HepG2 (cell line): Measurements from ENCODE around the gene UROD. TPM values are rescaled to one million over a fixed set of nuclear protein-coding genes. Genes with fewer than 3 reads are reported as not detected.

Experiments
- ATM ChIP-seq: fragments of 450-650 bp; IDR thresholded peaks from 2 replicates; pipeline ENCODE4 v1.7.1; 2017; ENCODE audit warnings: mild to moderate bottlenecking, borderline replicate concordance
- GATAD2A ChIP-seq: IDR thresholded peaks from 2 replicates; pipeline ENCODE4 v1.6.1; 2016
- KDM2A ChIP-seq: sonication (generic); formaldehyde crosslinking; IDR thresholded peaks from 2 replicates; pipeline ENCODE4 v1.4.0; 2020; ENCODE audit warnings: low read depth, missing genetic modification reagents, borderline replicate concordance
- KDM5B ChIP-seq: sonication (generic); formaldehyde crosslinking; IDR thresholded peaks from 2 replicates; pipeline ENCODE4 v1.4.0; 2020; ENCODE audit warnings: missing genetic modification reagents, mild to moderate bottlenecking, borderline replicate concordance
- PHF5A ChIP-seq: IDR thresholded peaks from one replicate; pipeline ENCODE4 v1.6.1; 2018; ENCODE audit warnings: low read depth, missing genetic modification reagents; ENCODE audit not compliant: unreplicated experiment
- SIX4 ChIP-seq: sonication (generic); formaldehyde crosslinking; IDR thresholded peaks from 2 replicates; pipeline ENCODE4 v1.4.0; 2020; ENCODE audit warnings: missing genetic modification reagents
- SP4 ChIP-seq: sonication (generic); formaldehyde crosslinking; IDR thresholded peaks from 2 replicates; pipeline ENCODE4 v1.8.1; 2023; ENCODE audit warnings: mild to moderate bottlenecking, missing genetic modification reagents
- SRF ChIP-seq: IDR thresholded peaks from 2 replicates; pipeline ENCODE4 v1.6.1; 2011; ENCODE audit warnings: mild to moderate bottlenecking, low read depth, low read length, moderate library complexity
- SRSF1 ChIP-seq: fragments of 200-400 bp; formaldehyde crosslinking; optimal IDR thresholded peaks from 2 replicates; pipeline ENCODE3; 2017; ENCODE audit warnings: mild to moderate bottlenecking, low read depth, low read length, moderate library complexity
- TBX2 ChIP-seq: sonication (generic); formaldehyde crosslinking; IDR thresholded peaks from 2 replicates; pipeline ENCODE4 v1.5.0; 2020; ENCODE audit warnings: missing genetic modification reagents, mild to moderate bottlenecking, borderline replicate concordance
- TFDP1 ChIP-seq: IDR thresholded peaks from 2 replicates; pipeline ENCODE4 v1.6.1; 2016; ENCODE audit warnings: missing compliant biosample characterization, missing genetic modification reagents, borderline replicate concordance
- THYN1 ChIP-seq: sonication (generic); formaldehyde crosslinking; IDR thresholded peaks from 2 replicates; pipeline ENCODE4 v1.8.1; 2023; ENCODE audit warnings: low read depth, mild to moderate bottlenecking, moderate library complexity, missing genetic modification reagents, borderline replicate concordance
- UBTF ChIP-seq: sonication (generic); formaldehyde crosslinking; IDR thresholded peaks from 2 replicates; pipeline ENCODE4 v1.4.0; 2020; ENCODE audit warnings: mild to moderate bottlenecking, missing genetic modification reagents
- ZBTB43 ChIP-seq: sonication (generic); formaldehyde crosslinking; conservative IDR thresholded peaks from 2 replicates; pipeline ENCODE4 v1.4.0; 2020; ENCODE audit warnings: missing genetic modification reagents
- ZNF549 ChIP-seq: sonication (generic); formaldehyde crosslinking; IDR thresholded peaks from 2 replicates; pipeline ENCODE4 v1.5.0; 2020; ENCODE audit warnings: missing genetic modification reagents
- ZNF562 ChIP-seq: sonication (generic); formaldehyde crosslinking; IDR thresholded peaks from 2 replicates; pipeline ENCODE4 v1.8.0; 2022; ENCODE audit warnings: missing genetic modification reagents, borderline replicate concordance
- ZNF615 ChIP-seq: sonication (generic); formaldehyde crosslinking; IDR thresholded peaks from 2 replicates; pipeline ENCODE4 v1.5.0; 2020; ENCODE audit warnings: mild to moderate bottlenecking, missing genetic modification reagents, borderline replicate concordance
- ZNF652 ChIP-seq: IDR thresholded peaks from 2 replicates; pipeline ENCODE4 v1.6.1; 2016; ENCODE audit warnings: low read depth, borderline replicate concordance
- ZNF687 ChIP-seq: sonication (generic); formaldehyde crosslinking; IDR thresholded peaks from 2 replicates; pipeline ENCODE4 v1.5.1; 2020; ENCODE audit warnings: mild to moderate bottlenecking, missing genetic modification reagents, moderate library complexity
- ZNF75D ChIP-seq: sonication (generic); formaldehyde crosslinking; IDR thresholded peaks from 2 replicates; pipeline ENCODE4 v1.8.1; 2023; ENCODE audit warnings: missing genetic modification reagents, mild to moderate bottlenecking, borderline replicate concordance
- ZSCAN9 ChIP-seq: IDR thresholded peaks from 2 replicates; pipeline ENCODE4 v1.6.1; 2016; ENCODE audit warnings: borderline replicate concordance
- polyA plus RNA-seq, 8 experiments: library from polyadenylated mRNA; depleted of rRNA in 3 of 8; stranded (reverse) in 7 of 8; unstranded in 1 of 8; fragments of >200 nt; fragmentation: Illumina TruSeq in 4 of 8; extraction: Trizol in 4 of 8; gene quantifications; 2 replicates each; pipeline versions ENCODE4 v1.2.1 to v1.2.3, GENCODE V29; 2011 to 2016; ENCODE audit warnings: low read depth in 4 of 8, missing spikeins in 1 of 8, mixed read lengths in 1 of 8; ENCODE audit not compliant: insufficient read depth in 1 of 8
- total RNA-seq, 5 experiments: library from RNA; depleted of rRNA; stranded (reverse); fragments of >200 nt; fragmentation: Illumina TruSeq; extraction: Trizol; gene quantifications; 2 replicates each; pipeline ENCODE4 v1.2.3, GENCODE V29; 2016; ENCODE audit warnings: low read depth in 1 of 5

The UROD gene
- total and polyA plus RNA-seq, 2 of the 13 experiments (the other 11 are each of a cell fraction or from before 2014, with no cell fraction given): 162 to 171 TPM

- TF ChIP-seq TBX2 (0 out of 2 replicates have a peak, but pooled peaks have one; percentile 13), ZNF652 (CRISPR knock-in tag) (no peak), KDM5B (no peak), ATM (no peak), KDM2A (CRISPR knock-in tag) (peak; percentile 100), PHF5A (peak; percentile 84), ZNF549 (no peak), ZSCAN9 (no peak), GATAD2A (CRISPR knock-in tag) (peak; percentile 78), ZNF615 (CRISPR knock-in tag) (no peak), ZNF687 (CRISPR knock-in tag) (no peak), ZNF562 (no peak), TFDP1 (CRISPR knock-in tag) (peak; percentile 54; the same call in 1 of the 2 replicates), SRF (peak; percentile 81), SP4 (peak; percentile 80), UBTF (CRISPR knock-in tag) (no peak), SIX4 (CRISPR knock-in tag) (0 out of 2 replicates have a peak, but pooled peaks have one; percentile 41), ZBTB43 (CRISPR knock-in tag) (0 out of 2 replicates have a peak, but pooled peaks have one; percentile 20), THYN1 (CRISPR knock-in tag) (no peak), ZNF75D (no peak), SRSF1 (peak; percentile 18)
These were observed at the start of gene UROD (continued) for GRCh38 chr1:45011837-45012638.
